C4-2B (cell line): ENCODE results near the gene DZIP1L.
"Not testable (repeated sequence)": the region's sequence is repeated elsewhere in the genome, so short reads cannot be mapped to it uniquely, and the experiment has no call there.

ENCODE experiments used
- H3K27ac ChIP-seq: fragments of 450-650 bp; 2 replicates; pipeline ENCODE4 v1.5.1; 2017
- ZFX ChIP-seq: fragments of 450-650 bp; IDR thresholded peaks from 2 replicates; pipeline ENCODE4 v1.6.1; 2017
- TF ChIP-seq, protein P1 (sequence below): fragments of 450-650 bp; conservative IDR thresholded peaks from 2 replicates; pipeline ENCODE4 v1.5.1; 2017; ENCODE audit warnings: mild to moderate bottlenecking

DZIP1L gene, protein sequence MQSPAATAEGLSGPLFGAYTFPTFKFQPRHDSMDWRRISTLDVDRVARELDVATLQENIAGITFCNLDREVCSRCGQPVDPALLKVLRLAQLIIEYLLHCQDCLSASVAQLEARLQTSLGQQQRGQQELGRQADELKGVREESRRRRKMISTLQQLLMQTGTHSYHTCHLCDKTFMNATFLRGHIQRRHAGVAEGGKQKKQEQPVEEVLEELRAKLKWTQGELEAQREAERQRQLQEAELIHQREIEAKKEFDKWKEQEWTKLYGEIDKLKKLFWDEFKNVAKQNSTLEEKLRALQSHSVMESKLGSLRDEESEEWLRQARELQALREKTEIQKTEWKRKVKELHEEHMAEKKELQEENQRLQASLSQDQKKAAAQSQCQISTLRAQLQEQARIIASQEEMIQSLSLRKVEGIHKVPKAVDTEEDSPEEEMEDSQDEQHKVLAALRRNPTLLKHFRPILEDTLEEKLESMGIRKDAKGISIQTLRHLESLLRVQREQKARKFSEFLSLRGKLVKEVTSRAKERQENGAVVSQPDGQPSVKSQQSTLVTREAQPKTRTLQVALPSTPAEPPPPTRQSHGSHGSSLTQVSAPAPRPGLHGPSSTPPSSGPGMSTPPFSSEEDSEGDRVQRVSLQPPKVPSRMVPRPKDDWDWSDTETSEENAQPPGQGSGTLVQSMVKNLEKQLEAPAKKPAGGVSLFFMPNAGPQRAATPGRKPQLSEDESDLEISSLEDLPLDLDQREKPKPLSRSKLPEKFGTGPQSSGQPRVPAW

DNA sequence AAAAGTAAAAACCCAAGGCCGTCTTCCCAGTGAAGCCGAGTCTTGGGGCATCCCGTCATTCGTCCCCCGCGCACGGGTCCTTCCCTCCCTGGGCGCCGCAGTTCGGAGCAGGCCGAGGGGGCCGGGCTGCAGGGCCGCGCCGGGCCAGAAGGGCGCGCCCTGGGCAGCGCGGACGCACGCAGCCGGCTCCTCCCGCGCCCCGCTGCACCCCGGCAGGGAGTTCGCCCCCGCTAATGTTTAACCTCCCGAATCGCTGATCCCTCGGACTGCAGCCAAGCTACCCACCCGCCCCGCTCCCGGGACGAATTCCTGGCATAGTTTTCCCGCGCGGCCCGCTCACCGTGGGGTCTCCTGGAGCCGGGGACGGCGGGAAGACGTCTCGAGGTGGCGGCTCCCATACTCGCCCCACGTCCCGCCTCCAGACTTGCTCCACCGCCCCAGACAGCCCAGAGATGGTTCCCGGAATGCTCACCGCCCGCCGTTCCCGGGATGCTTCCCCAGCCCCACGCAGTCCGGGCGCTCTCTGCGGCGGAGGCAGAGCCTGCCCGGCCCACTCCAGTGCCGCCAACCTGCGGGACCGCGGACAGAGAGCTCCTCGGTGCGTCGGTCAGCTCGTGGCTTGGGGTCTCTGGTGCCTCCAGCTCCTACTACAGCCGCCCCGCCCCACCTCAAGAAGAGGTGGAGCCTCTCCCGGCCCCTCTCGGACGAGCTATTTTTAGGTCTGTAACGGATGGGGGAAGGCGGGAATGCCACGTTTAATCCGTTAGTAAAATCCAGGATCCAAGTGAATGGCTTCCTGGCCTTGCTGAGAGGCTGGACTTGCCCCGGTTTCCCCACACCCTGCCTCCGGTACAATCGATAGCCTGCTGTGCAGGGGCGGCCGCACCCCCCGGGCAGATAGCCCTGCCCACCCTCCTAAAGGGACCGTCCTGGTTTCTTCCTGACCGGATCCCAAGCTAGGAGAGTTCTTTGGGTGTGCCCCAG lies at the start of gene DZIP1L:
DZIP1L (minus strand) TSS at position 621 of the 984 bp plus-strand sequence. CDS start 11,637 bp downstream, outside the sequence.
- H3K27ac ChIP-seq, result peak within 1 kb of the TSS; percentile 41

DNA sequence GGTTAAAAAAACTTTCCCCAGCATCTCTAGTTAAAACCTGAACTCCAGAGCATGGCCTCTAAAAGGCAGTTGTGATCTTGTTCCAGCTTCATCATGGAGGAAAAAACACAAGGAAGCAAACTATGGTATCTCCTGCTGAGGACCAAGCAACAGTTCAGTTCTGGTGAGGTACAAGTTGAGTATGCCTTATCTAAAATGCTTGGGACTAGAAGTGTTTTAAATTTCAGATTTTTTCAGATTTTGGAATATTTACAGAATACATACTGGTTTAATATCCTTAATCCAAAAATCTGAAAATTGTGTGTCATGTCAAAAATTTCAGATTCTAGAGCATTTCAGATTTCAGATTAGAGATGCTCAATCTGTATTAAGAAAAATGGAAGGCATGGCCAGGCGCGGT lies 49.7 kb upstream of the DZIP1L start:
- no peak overlapping the region for H3K27ac ChIP-seq
- TF ChIP-seq, protein P1, sequence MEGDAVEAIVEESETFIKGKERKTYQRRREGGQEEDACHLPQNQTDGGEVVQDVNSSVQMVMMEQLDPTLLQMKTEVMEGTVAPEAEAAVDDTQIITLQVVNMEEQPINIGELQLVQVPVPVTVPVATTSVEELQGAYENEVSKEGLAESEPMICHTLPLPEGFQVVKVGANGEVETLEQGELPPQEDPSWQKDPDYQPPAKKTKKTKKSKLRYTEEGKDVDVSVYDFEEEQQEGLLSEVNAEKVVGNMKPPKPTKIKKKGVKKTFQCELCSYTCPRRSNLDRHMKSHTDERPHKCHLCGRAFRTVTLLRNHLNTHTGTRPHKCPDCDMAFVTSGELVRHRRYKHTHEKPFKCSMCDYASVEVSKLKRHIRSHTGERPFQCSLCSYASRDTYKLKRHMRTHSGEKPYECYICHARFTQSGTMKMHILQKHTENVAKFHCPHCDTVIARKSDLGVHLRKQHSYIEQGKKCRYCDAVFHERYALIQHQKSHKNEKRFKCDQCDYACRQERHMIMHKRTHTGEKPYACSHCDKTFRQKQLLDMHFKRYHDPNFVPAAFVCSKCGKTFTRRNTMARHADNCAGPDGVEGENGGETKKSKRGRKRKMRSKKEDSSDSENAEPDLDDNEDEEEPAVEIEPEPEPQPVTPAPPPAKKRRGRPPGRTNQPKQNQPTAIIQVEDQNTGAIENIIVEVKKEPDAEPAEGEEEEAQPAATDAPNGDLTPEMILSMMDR, result no peak
- TF ChIP-seq ZFX, result no peak

More for the DNA sequence above, at the start of gene DZIP1L:
- TF ChIP-seq ZFX, result 0 out of 2 replicates have a peak, but pooled peaks have one; percentile 24
- TF ChIP-seq, protein P1, result peak; percentile 90

DNA sequence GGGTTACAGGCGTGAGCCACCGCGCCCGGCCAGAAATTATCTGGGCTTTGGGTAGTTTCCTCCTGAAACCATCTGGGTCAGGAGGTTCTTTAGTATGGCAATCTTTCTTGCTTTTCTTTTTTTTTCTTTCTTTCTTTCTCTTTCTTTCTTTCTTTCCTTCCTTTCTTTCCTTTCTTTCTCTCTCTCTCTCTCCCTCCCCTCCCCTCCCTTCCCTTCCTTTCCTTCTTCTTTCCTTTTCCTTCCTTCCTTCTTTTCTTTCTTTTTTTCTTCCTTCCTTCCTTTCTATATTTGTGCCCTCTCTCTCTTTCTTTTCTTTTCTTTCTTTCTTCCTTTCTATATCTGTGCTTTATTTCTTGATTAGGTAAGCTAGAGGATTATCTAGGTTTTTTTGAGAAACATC lies 42.3 kb upstream of the DZIP1L start:
- TF ChIP-seq ZFX, result no peak
- TF ChIP-seq, protein P1, result no peak
- H3K27ac ChIP-seq, result no peak overlapping the region

DNA sequence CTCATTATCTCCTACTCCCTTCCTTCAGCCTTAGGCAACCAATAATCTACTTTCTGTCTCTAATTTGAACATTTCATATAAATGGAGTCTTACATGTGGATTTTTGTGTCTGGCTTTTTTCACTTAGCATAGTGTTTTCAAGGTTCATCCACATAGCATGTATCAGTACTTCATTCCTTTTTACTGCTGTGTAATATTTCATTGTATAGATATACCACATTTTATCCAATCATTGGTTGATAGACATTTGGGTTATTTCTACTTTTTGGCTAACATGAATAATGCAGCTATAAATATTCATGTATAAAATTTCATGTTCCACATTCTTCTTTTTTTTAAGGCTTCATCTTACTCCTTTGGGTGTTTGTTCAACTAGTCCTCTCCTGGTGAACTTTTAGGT lies 39.1 kb upstream of the DZIP1L start:
- TF ChIP-seq, protein P1, result no peak
- no peak for TF ChIP-seq ZFX
- no peak overlapping the region for H3K27ac ChIP-seq

DNA sequence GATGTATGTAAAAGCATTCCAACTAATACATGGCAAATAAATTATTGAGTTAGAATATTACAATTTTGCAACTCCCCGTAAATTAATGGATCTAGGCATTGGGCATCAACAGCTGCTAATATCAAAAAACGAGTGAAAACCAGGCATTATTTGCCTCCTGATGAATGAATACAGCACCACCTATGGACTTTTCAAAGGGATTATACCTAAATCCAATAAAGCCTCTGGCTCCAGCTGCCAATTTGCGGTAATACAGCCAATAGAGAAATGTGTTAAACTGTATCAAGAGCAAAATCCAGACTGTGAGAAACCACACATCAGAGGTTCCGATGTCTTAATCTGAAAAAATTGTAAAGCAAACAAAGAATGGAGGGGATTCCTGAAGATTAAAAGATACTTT lies 33.1 kb upstream of the DZIP1L start:
- TF ChIP-seq ZFX, result no peak
- TF ChIP-seq, protein P1, result peak; percentile 8; the same call in 1 of the 2 replicates
- H3K27ac ChIP-seq, result no peak overlapping the region

DNA sequence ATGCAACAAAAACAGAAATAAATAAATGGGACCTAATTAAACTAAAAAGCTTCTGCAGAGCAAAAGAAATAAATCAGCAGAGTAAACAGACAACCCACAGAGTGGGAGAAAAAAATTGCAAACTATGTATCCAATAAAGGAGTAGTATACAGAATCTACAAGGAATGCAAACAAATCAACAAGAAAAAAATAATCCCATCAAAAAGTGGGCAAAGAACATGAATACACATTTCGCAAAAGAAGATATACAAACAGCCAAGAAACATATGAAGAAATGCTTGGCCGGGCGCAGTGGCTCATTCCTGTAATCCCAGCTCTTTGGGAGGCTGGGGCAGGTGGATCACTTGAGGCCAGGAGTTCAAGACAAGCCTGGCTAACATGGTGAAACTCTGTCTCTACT lies 26.8 kb upstream of the DZIP1L start:
- not testable (repeated sequence) for H3K27ac ChIP-seq

DNA sequence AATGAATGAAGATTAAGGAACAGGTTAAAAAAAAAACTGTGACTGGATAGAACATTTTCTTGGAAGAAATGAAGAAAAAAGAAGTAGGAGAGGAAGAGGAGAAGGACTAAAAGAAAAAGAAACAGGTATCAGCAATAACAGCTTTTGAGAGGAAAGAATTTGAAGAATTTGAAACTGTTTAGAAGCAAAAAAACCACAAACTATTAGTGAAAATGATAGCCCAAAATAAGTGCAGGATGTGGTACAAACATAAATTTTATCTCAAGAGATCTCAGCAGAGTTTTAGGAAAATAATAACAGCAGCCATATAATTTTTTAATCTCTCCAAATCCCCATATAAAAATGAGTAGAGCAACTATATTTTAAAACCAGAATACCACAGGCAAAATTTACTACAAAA lies 25.5 kb upstream of the DZIP1L start:
- TF ChIP-seq, protein P1, result no peak
- TF ChIP-seq ZFX, result no peak
- H3K27ac ChIP-seq, result no peak overlapping the region
